ENCODE data around the gene OR2J1.

Gene OR2J1

DNA sequence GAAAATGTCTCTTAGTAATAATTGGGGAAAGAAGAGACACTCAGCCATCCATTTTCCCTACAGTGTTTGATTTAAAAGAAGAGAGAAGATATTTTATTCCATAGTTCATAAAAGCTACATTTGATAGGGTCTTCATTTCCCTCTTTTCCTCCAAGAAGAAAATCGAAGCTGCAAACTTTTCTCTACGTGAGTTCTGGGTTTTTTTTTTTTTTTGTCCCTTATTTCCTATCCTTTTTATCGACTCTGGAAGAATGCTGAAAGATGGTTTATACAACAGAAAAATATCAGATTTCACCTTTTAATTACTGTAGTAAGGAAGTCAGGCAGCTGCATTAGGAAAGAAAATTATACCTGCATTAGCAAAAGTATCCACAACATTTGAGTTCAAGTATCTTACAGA is at the start of gene OR2J1:
OR2J1 (plus strand) TSS at position 301 of the 400 bp plus-strand sequence. CDS start 1,453 bp downstream, outside the sequence.
- no peak for TF ChIP-seq POLR2AphosphoS5 (IDR thresholded peaks at IDR 0.05; ENCODE audit: borderline replicate concordance, low read depth, low read length)
- TF ChIP-seq FOXP2 (optimal IDR thresholded peaks at IDR 0.05; ENCODE audit: control extremely low read depth, extremely low read length, insufficient read depth): no peak
- DNase-seq (ENCODE audit: low read depth, low spot score): no peak
- Histone ChIP-seq H3K9ac (ENCODE audit: insufficient read length) (no peak within 1 kb of the TSS), H3K9me3 (ENCODE audit: low read depth, low read length) (no peaks in the 10 kb centered on the region), H3K36me3 (ENCODE audit: insufficient read depth, low read length) (no peaks in the 10 kb centered on the region), H3K4me3 (no peak within 1 kb of the TSS), H3K27ac (no peak within 1 kb of the TSS)

GRCh38 chr6:29051680-29052079 is 47.6 kb upstream of the OR2J1 start:
- no peak for TF ChIP-seq POLR2AphosphoS5 (IDR thresholded peaks at IDR 0.05; ENCODE audit: borderline replicate concordance, low read depth, low read length)
- no peak for TF ChIP-seq EZH2 (IDR thresholded peaks at IDR 0.05)
- TF ChIP-seq FOXP2 (optimal IDR thresholded peaks at IDR 0.05; ENCODE audit: control extremely low read depth, extremely low read length, insufficient read depth): no peak
- no peak overlapping the region for H3K4me3 ChIP-seq
- H3K36me3 ChIP-seq (ENCODE audit: insufficient read depth, low read length): no peaks in the 10 kb centered on the region
- H3K9me3 ChIP-seq (ENCODE audit: low read depth, low read length): no peaks in the 10 kb centered on the region
- no peak overlapping the region for H3K9ac ChIP-seq (ENCODE audit: insufficient read length)
- no peak for DNase-seq (ENCODE audit: low read depth, low spot score)
- no peak overlapping the region for H3K27ac ChIP-seq

- no peak overlapping the region for H3K4me3 ChIP-seq
- no peaks in the 10 kb centered on the region for H3K9me3 ChIP-seq (ENCODE audit: low read depth, low read length)
- no peaks in the 10 kb centered on the region for H3K36me3 ChIP-seq (ENCODE audit: insufficient read depth, low read length)
- H3K27ac ChIP-seq: no peak overlapping the region
- H3K9ac ChIP-seq (ENCODE audit: insufficient read length): no peak overlapping the region
- no peak for DNase-seq (ENCODE audit: low read depth, low spot score)
- no peak for TF ChIP-seq EZH2 (IDR thresholded peaks at IDR 0.05)
- TF ChIP-seq FOXP2 (optimal IDR thresholded peaks at IDR 0.05; ENCODE audit: control extremely low read depth, extremely low read length, insufficient read depth): no peak
These were observed 27.2 kb upstream of the OR2J1 start for GRCh38 chr6:29071831-29072723.

DNA sequence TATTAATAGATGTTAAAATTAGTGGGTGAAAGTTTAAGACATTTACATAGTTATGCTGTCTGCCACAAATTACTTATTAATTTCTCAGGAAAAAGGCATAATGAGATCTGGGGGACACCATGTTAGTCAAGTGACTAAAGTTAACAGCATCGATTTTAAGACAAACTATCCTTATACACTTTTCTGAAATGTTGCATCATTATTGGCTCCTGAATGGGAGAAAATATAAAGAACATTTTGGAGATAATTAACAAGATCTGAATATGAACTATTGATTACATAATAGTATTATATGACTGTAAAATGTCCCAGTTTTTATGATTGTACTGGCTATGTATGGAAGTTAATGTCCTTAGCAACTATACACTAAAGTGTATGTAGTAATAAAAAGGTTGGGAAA is 20.1 kb upstream of the OR2J1 start:
- Histone ChIP-seq H3K9me3 (ENCODE audit: low read depth, low read length) (no peaks in the 10 kb centered on the region), H3K36me3 (ENCODE audit: insufficient read depth, low read length) (no peaks in the 10 kb centered on the region), H3K4me3 (no peak overlapping the region), H3K9ac (ENCODE audit: insufficient read length) (no peak overlapping the region), H3K27ac (no peak overlapping the region)
- TF ChIP-seq EZH2 (IDR thresholded peaks at IDR 0.05) (no peak), FOXP2 (optimal IDR thresholded peaks at IDR 0.05; ENCODE audit: control extremely low read depth, extremely low read length, insufficient read depth) (no peak), POLR2AphosphoS5 (IDR thresholded peaks at IDR 0.05; ENCODE audit: borderline replicate concordance, low read depth, low read length) (no peak)
- DNase-seq (ENCODE audit: low read depth, low spot score): no peak

DNA sequence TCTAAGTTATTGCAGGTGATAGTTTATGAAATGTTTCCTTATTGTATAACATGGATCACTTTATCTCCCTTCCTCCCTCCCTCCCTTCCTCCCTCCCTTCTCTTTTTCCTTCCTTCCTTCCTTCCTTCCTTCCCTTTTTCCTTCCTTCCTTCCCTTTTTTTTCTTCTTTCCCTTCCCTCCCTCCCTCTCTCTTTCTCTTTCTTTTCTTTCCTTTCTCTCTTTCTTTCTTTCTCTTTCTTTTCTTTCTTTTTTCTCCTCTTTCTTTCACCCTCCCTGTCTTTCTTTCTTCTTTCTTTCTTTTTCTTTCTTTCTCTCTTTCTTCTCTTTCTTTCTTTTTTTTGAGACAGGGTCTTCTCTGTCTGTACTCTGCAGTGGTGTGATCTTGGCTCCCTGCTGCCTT is 18.0 kb upstream of the OR2J1 start:
- Histone ChIP-seq H3K9ac (ENCODE audit: insufficient read length) (no peak overlapping the region), H3K9me3 (ENCODE audit: low read depth, low read length) (no peaks in the 10 kb centered on the region), H3K4me3 (no peak overlapping the region), H3K27ac (no peak overlapping the region), H3K36me3 (ENCODE audit: insufficient read depth, low read length) (no peaks in the 10 kb centered on the region)
- no peak for DNase-seq (ENCODE audit: low read depth, low spot score)
- no peak for TF ChIP-seq EZH2 (IDR thresholded peaks at IDR 0.05)

- Histone ChIP-seq H3K9ac (ENCODE audit: insufficient read length) (no peak overlapping the region), H3K36me3 (ENCODE audit: insufficient read depth, low read length) (no peaks in the 10 kb centered on the region), H3K27ac (no peak overlapping the region), H3K4me3 (no peak overlapping the region), H3K9me3 (ENCODE audit: low read depth, low read length) (no peaks in the 10 kb centered on the region)
- TF ChIP-seq FOXP2 (optimal IDR thresholded peaks at IDR 0.05; ENCODE audit: control extremely low read depth, extremely low read length, insufficient read depth) (no peak), EZH2 (IDR thresholded peaks at IDR 0.05) (no peak), POLR2AphosphoS5 (IDR thresholded peaks at IDR 0.05; ENCODE audit: borderline replicate concordance, low read depth, low read length) (no peak)
- no peak for DNase-seq (ENCODE audit: low read depth, low spot score)
These were observed 16.8 kb upstream of the OR2J1 start for GRCh38 chr6:29082457-29082856.

DNA sequence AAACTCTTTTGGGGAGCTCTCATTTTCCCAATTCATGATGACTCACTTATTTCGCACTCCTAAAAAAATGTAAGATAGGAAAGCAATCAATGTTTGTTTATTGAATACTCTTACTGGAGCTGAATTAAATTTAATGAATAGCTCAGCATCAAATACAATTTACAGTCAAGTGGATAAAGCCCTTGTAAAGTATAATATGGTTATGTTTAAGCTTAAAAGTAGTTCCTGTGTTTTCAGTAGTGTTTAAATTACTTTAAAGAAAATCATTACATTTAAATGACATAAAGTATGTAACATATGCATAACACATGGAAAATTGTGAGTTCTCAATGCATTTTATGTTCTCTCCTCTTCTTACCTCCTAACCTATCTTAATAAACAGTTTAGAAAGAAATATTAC is 12.1 kb upstream of the OR2J1 start, which contains the start of gene OR2B3:
OR2B3 (minus strand) TSS at position 101 of the 400 bp plus-strand sequence; CDS start at position 36, 65 bp downstream.
- no peak for TF ChIP-seq FOXP2 (optimal IDR thresholded peaks at IDR 0.05; ENCODE audit: control extremely low read depth, extremely low read length, insufficient read depth)
- no peak for TF ChIP-seq POLR2AphosphoS5 (IDR thresholded peaks at IDR 0.05; ENCODE audit: borderline replicate concordance, low read depth, low read length)
- Histone ChIP-seq H3K9me3 (ENCODE audit: low read depth, low read length) (no peaks in the 10 kb centered on the region), H3K4me3 (no peak within 1 kb of the TSS), H3K27ac (no peak within 1 kb of the TSS), H3K36me3 (ENCODE audit: insufficient read depth, low read length) (no peaks in the 10 kb centered on the region), H3K9ac (ENCODE audit: insufficient read length) (no peak within 1 kb of the TSS)
- DNase-seq (ENCODE audit: low read depth, low spot score): no peak

GRCh38 chr6:29092957-29093356 is 6.3 kb upstream of the OR2J1 start:
- Histone ChIP-seq H3K36me3 (ENCODE audit: insufficient read depth, low read length) (no peaks in the 10 kb centered on the region), H3K9ac (ENCODE audit: insufficient read length) (no peak overlapping the region), H3K9me3 (ENCODE audit: low read depth, low read length) (no peaks in the 10 kb centered on the region), H3K27ac (no peak overlapping the region), H3K4me3 (no peak overlapping the region)
- TF ChIP-seq POLR2AphosphoS5 (IDR thresholded peaks at IDR 0.05; ENCODE audit: borderline replicate concordance, low read depth, low read length) (no peak), EZH2 (IDR thresholded peaks at IDR 0.05) (no peak), FOXP2 (optimal IDR thresholded peaks at IDR 0.05; ENCODE audit: control extremely low read depth, extremely low read length, insufficient read depth) (no peak)
- DNase-seq (ENCODE audit: low read depth, low spot score): no peak

DNA sequence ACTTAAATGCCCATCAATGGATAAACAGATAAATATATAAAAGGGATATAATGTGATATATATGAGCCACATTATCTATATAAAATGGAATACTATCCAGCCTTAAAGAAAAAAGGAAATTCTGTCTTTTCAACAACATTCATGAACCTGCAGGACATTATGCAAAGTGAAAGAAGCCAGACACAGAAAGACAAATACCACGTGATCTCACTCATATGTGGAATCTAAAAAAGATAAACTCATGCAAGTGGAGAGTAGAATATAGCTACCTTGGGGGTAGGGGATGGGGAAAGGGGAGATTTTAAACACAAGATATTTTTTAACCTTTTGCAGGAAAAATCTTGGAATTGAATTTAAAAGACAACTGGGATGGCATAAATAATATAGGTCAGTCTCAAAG is 1.5 kb upstream of the OR2J1 start:
- no peaks in the 10 kb centered on the region for H3K36me3 ChIP-seq (ENCODE audit: insufficient read depth, low read length)
- no peak for TF ChIP-seq EZH2 (IDR thresholded peaks at IDR 0.05)
- no peak for TF ChIP-seq FOXP2 (optimal IDR thresholded peaks at IDR 0.05; ENCODE audit: control extremely low read depth, extremely low read length, insufficient read depth)
- no peak for TF ChIP-seq POLR2AphosphoS5 (IDR thresholded peaks at IDR 0.05; ENCODE audit: borderline replicate concordance, low read depth, low read length)
- no peaks in the 10 kb centered on the region for H3K9me3 ChIP-seq (ENCODE audit: low read depth, low read length)
- H3K4me3 ChIP-seq: no peak overlapping the region
- no peak overlapping the region for H3K27ac ChIP-seq
- H3K9ac ChIP-seq (ENCODE audit: insufficient read length): no peak overlapping the region
- no peak for DNase-seq (ENCODE audit: low read depth, low spot score)
